HEK293 (cell line): ENCODE data around the gene ADGB.

ENCODE experiments used
- CTCF ChIA-PET: fragments of 350-600 bp; formaldehyde crosslinking; extraction: SDS; loops from one replicate; lab custom pipeline; 2021; ENCODE audit warnings: antibody characterized with exemption; lab: Yijun Ruan, JAX
- POLR2A ChIA-PET: fragments of 300-600 bp; formaldehyde crosslinking; extraction: SDS; loops from one replicate; lab custom pipeline; 2020; ENCODE audit warnings: antibody characterized with exemption, inconsistent platforms; lab: Yijun Ruan, JAX
- H3K27ac ChIP-seq: fragments of 200-500 bp; sonication (Bioruptor generic); 2 replicates; pipeline ENCODE4 v1.5.1; 2014; ENCODE audit warnings: low read depth, low read length, control low read depth, inconsistent platforms; ENCODE audit errors: extremely low read depth
- H3K36me3 ChIP-seq, 2 experiments: fragments of 200-500 bp in 1 of 2; sonication (Bioruptor generic) in 1 of 2; 1 replicate in 1 of 2; 2 replicates in 1 of 2; pipeline ENCODE4 v1.5.1; 2014 to 2017; ENCODE audit warnings: inconsistent platforms in 2 of 2, low read length in 2 of 2; ENCODE audit not compliant: control insufficient read depth in 2 of 2, insufficient read depth in 1 of 2
- H3K4me1 ChIP-seq: fragments of 200-500 bp; sonication (Bioruptor generic); 2 replicates; pipeline ENCODE4 v1.5.1; 2014; ENCODE audit warnings: mild to moderate bottlenecking, low read length, inconsistent platforms; ENCODE audit not compliant: control insufficient read depth, insufficient read depth
- H3K4me3 ChIP-seq: 2 replicates; pipeline ENCODE4 v1.5.1; 2011; ENCODE audit warnings: low read depth, mild to moderate bottlenecking, control low read depth, low read length, moderate library complexity
- H3K9me3 ChIP-seq: fragments of 200-500 bp; sonication (Bioruptor generic); 2 replicates; pipeline ENCODE4 v1.5.1; 2014; ENCODE audit warnings: low read depth, low read length, inconsistent platforms; ENCODE audit not compliant: control insufficient read depth, insufficient read depth
- FEZF1 ChIP-seq: fragments of 450-650 bp; formaldehyde crosslinking; IDR thresholded peaks from 2 replicates; pipeline ENCODE4 v1.5.1; 2016; ENCODE audit warnings: missing biosample characterization, missing genetic modification characterization
- ZBTB20 ChIP-seq: fragments of 450-650 bp; formaldehyde crosslinking; IDR thresholded peaks from 2 replicates; pipeline ENCODE4 v1.5.1; 2016; ENCODE audit warnings: missing biosample characterization, missing genetic modification characterization
- ZEB2 ChIP-seq: fragments of 450-650 bp; formaldehyde crosslinking; IDR thresholded peaks from 2 replicates; pipeline ENCODE4 v1.5.1; 2016; ENCODE audit warnings: missing biosample characterization, missing genetic modification characterization
- ZNF274 ChIP-seq, 2 experiments: fragments of 200-500 bp in 1 of 2; fragments of 450-650 bp in 1 of 2; sonication (Bioruptor generic) in 1 of 2; formaldehyde crosslinking in 1 of 2; IDR thresholded peaks; 2 replicates each; pipeline versions ENCODE4 v1.5.1 to v1.6.1; 2014 to 2016; ENCODE audit warnings: borderline replicate concordance in 1 of 2, inconsistent platforms in 1 of 2, low read length in 1 of 2, missing biosample characterization in 1 of 2, missing genetic modification characterization in 1 of 2
- ZNF311 ChIP-seq: fragments of 450-650 bp; formaldehyde crosslinking; IDR thresholded peaks from 2 replicates; pipeline ENCODE4 v1.5.1; 2017; ENCODE audit warnings: missing biosample characterization, missing genetic modification characterization, borderline replicate concordance
- ZNF433 ChIP-seq: fragments of 450-650 bp; formaldehyde crosslinking; IDR thresholded peaks from 2 replicates; pipeline ENCODE4 v1.5.1; 2016; ENCODE audit warnings: missing biosample characterization, missing genetic modification characterization, low read depth
- ZNF48 ChIP-seq: fragments of 450-650 bp; formaldehyde crosslinking; IDR thresholded peaks from 2 replicates; pipeline ENCODE4 v1.5.1; 2016; ENCODE audit warnings: missing biosample characterization, missing genetic modification characterization
- ZNF707 ChIP-seq: fragments of 450-650 bp; formaldehyde crosslinking; IDR thresholded peaks from 2 replicates; pipeline ENCODE4 v1.5.1; 2016; ENCODE audit warnings: missing biosample characterization, missing genetic modification characterization
- ZNF768 ChIP-seq: fragments of 450-650 bp; formaldehyde crosslinking; IDR thresholded peaks from 2 replicates; pipeline ENCODE4 v1.5.1; 2018; ENCODE audit warnings: missing biosample characterization, mild to moderate bottlenecking, missing genetic modification characterization
- ZNF830 ChIP-seq: fragments of 450-650 bp; IDR thresholded peaks from 2 replicates; pipeline ENCODE4 v1.5.0; 2018; ENCODE audit warnings: missing biosample characterization, missing genetic modification characterization, low read depth, mild to moderate bottlenecking, moderate library complexity
- ZNF837 ChIP-seq: fragments of 450-650 bp; formaldehyde crosslinking; IDR thresholded peaks from 2 replicates; pipeline ENCODE4 v1.5.1; 2016; ENCODE audit warnings: missing biosample characterization, missing genetic modification characterization
- ZSCAN23 ChIP-seq: fragments of 450-650 bp; formaldehyde crosslinking; IDR thresholded peaks from 2 replicates; pipeline ENCODE4 v1.5.1; 2016; ENCODE audit warnings: missing biosample characterization, missing genetic modification characterization
- TF ChIP-seq, protein P1 (sequence below): fragments of 450-650 bp; formaldehyde crosslinking; IDR thresholded peaks from 2 replicates; pipeline ENCODE4 v1.5.1; 2016; ENCODE audit warnings: missing biosample characterization, missing genetic modification characterization
- TF ChIP-seq, protein P2 (sequence below): fragments of 450-650 bp; formaldehyde crosslinking; IDR thresholded peaks from 2 replicates; pipeline ENCODE4 v1.5.1; 2016; ENCODE audit warnings: missing biosample characterization, missing genetic modification characterization
- TF ChIP-seq, protein P3 (sequence below): fragments of 450-650 bp; formaldehyde crosslinking; IDR thresholded peaks from 2 replicates; pipeline ENCODE4 v1.5.1; 2016; ENCODE audit warnings: missing biosample characterization, missing genetic modification characterization
- TF ChIP-seq, protein P4 (sequence below): fragments of 450-650 bp; formaldehyde crosslinking; IDR thresholded peaks from 2 replicates; pipeline ENCODE4 v1.5.1; 2016; ENCODE audit warnings: missing biosample characterization, missing genetic modification characterization, low read depth
- TF ChIP-seq, protein P5 (sequence below): fragments of 450-650 bp; formaldehyde crosslinking; IDR thresholded peaks from 2 replicates; pipeline ENCODE4 v1.5.1; 2016; ENCODE audit warnings: missing biosample characterization, missing genetic modification characterization
- TF ChIP-seq, protein P6 (sequence below): fragments of 450-650 bp; formaldehyde crosslinking; IDR thresholded peaks from 2 replicates; pipeline ENCODE4 v1.5.1; 2016; ENCODE audit warnings: missing biosample characterization, missing genetic modification characterization

The ADGB gene

DNA sequence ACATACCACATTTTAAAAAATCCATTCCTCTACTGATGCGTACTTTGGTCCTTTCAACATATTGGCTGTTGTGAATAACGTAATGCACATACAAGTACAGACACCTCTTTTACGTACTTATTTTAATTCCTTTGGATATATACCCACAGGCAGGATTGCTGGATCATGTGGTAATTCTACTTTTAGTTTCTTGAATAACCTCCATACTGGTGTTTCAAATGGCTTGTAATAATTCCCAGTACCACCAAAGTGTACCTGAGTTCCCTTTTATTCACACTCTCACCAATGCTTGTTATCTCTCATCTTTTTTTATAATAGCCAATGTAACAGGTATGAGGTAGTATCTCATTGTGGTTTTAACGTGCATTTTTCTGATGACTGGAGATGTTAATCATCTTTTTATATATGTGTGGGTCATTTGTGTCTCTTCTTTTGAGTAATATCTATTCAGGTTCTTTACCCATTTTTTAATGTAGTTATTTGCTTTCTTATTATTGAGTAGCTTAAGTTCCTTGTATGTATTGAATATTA lies 191.9 kb downstream of the ADGB start:
- Histone ChIP-seq H3K36me3 (no peaks in the 10 kb centered on the region), H3K9me3 (no peaks in the 10 kb centered on the region), H3K4me1 (no peaks in the 10 kb centered on the region), H3K27ac (no peak overlapping the region), H3K4me3 (no peak overlapping the region)
- ChIA-PET POLR2A (no interaction called here), CTCF (interaction anchor here (0.6 kb wide), 1 partner anchor 1387 kb away, joined by 4 read pairs; no protein-coding TSS in a partner anchor)
- no peak for TF ChIP-seq ZNF837 (tag by site-specific recombination)
- TF ChIP-seq, protein P1, sequence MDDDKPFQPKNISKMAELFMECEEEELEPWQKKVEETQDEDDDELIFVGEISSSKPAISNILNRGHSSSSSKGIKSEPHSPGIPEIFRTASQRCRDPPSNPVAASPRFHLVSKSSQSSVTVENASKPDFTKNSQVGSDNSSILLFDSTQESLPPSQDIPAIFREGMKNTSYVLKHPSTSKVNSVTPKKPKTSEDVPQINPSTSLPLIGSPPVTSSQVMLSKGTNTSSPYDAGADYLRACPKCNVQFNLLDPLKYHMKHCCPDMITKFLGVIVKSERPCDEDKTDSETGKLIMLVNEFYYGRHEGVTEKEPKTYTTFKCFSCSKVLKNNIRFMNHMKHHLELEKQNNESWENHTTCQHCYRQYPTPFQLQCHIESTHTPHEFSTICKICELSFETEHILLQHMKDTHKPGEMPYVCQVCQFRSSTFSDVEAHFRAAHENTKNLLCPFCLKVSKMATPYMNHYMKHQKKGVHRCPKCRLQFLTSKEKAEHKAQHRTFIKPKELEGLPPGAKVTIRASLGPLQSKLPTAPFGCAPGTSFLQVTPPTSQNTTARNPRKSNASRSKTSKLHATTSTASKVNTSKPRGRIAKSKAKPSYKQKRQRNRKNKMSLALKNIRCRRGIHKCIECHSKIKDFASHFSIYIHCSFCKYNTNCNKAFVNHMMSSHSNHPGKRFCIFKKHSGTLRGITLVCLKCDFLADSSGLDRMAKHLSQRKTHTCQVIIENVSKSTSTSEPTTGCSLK: no peak
- TF ChIP-seq, protein P2, sequence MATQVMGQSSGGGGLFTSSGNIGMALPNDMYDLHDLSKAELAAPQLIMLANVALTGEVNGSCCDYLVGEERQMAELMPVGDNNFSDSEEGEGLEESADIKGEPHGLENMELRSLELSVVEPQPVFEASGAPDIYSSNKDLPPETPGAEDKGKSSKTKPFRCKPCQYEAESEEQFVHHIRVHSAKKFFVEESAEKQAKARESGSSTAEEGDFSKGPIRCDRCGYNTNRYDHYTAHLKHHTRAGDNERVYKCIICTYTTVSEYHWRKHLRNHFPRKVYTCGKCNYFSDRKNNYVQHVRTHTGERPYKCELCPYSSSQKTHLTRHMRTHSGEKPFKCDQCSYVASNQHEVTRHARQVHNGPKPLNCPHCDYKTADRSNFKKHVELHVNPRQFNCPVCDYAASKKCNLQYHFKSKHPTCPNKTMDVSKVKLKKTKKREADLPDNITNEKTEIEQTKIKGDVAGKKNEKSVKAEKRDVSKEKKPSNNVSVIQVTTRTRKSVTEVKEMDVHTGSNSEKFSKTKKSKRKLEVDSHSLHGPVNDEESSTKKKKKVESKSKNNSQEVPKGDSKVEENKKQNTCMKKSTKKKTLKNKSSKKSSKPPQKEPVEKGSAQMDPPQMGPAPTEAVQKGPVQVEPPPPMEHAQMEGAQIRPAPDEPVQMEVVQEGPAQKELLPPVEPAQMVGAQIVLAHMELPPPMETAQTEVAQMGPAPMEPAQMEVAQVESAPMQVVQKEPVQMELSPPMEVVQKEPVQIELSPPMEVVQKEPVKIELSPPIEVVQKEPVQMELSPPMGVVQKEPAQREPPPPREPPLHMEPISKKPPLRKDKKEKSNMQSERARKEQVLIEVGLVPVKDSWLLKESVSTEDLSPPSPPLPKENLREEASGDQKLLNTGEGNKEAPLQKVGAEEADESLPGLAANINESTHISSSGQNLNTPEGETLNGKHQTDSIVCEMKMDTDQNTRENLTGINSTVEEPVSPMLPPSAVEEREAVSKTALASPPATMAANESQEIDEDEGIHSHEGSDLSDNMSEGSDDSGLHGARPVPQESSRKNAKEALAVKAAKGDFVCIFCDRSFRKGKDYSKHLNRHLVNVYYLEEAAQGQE (tag by site-specific recombination): no peak
- TF ChIP-seq ZNF707 (tag by site-specific recombination): no peak
- no peak for TF ChIP-seq FEZF1
- TF ChIP-seq, protein P3, sequence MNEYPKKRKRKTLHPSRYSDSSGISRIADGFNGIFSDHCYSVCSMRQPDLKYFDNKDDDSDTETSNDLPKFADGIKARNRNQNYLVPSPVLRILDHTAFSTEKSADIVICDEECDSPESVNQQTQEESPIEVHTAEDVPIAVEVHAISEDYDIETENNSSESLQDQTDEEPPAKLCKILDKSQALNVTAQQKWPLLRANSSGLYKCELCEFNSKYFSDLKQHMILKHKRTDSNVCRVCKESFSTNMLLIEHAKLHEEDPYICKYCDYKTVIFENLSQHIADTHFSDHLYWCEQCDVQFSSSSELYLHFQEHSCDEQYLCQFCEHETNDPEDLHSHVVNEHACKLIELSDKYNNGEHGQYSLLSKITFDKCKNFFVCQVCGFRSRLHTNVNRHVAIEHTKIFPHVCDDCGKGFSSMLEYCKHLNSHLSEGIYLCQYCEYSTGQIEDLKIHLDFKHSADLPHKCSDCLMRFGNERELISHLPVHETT (tag by site-specific recombination): no peak
- TF ChIP-seq, protein P4, sequence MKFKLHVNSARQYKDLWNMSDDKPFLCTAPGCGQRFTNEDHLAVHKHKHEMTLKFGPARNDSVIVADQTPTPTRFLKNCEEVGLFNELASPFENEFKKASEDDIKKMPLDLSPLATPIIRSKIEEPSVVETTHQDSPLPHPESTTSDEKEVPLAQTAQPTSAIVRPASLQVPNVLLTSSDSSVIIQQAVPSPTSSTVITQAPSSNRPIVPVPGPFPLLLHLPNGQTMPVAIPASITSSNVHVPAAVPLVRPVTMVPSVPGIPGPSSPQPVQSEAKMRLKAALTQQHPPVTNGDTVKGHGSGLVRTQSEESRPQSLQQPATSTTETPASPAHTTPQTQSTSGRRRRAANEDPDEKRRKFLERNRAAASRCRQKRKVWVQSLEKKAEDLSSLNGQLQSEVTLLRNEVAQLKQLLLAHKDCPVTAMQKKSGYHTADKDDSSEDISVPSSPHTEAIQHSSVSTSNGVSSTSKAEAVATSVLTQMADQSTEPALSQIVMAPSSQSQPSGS (tag by site-specific recombination): no peak
- TF ChIP-seq, protein P5, sequence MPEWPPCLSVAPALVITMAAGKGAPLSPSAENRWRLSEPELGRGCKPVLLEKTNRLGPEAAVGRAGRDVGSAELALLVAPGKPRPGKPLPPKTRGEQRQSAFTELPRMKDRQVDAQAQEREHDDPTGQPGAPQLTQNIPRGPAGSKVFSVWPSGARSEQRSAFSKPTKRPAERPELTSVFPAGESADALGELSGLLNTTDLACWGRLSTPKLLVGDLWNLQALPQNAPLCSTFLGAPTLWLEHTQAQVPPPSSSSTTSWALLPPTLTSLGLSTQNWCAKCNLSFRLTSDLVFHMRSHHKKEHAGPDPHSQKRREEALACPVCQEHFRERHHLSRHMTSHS (tag by site-specific recombination): no peak
- TF ChIP-seq ZSCAN23: no peak
- no peak for TF ChIP-seq ZEB2
- no peak for TF ChIP-seq ZNF768 (tag by site-specific recombination)
- no peak for TF ChIP-seq ZNF830 (tag by site-specific recombination)
- TF ChIP-seq ZNF311 (tag by site-specific recombination): no peak
- TF ChIP-seq, protein P6, sequence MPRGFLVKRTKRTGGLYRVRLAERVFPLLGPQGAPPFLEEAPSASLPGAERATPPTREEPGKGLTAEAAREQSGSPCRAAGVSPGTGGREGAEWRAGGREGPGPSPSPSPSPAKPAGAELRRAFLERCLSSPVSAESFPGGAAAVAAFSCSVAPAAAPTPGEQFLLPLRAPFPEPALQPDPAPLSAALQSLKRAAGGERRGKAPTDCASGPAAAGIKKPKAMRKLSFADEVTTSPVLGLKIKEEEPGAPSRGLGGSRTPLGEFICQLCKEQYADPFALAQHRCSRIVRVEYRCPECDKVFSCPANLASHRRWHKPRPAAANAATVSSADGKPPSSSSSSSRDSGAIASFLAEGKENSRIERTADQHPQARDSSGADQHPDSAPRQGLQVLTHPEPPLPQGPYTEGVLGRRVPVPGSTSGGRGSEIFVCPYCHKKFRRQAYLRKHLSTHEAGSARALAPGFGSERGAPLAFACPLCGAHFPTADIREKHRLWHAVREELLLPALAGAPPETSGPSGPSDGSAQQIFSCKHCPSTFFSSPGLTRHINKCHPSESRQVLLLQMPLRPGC: no peak
- TF ChIP-seq ZNF274 (IDR thresholded peaks at IDR 0.05; ENCODE audit: low read length): no peak
- no peak for TF ChIP-seq ZNF274 (tag by site-specific recombination; IDR thresholded peaks at IDR 0.05; ENCODE audit: borderline replicate concordance)
- no peak for TF ChIP-seq ZNF433 (tag by site-specific recombination)
- TF ChIP-seq ZNF48 (tag by site-specific recombination): no peak
- no peak for TF ChIP-seq ZBTB20 (tag by site-specific recombination)
